ENCODE data around the gene TTYH1. TPM values are rescaled to one million over a fixed set of nuclear protein-coding genes. Genes with fewer than 3 reads are reported as not detected.

The TTYH1 gene
- total RNA-seq, 2 donors from 2014 or later = 1.0 to 2.0 TPM

- H3K9ac ChIP-seq (ENCODE audit: extremely low read depth, low read length, poor library complexity, severe bottlenecking) = no peak overlapping the region
- no peaks in the 10 kb centered on the region for H3K4me1 ChIP-seq (ENCODE audit: control insufficient read depth, insufficient read depth, low read length)
- no peak overlapping the region for H3K27ac Mint-ChIP-seq
- no peaks in the 10 kb centered on the region for H3K36me3 Mint-ChIP-seq (ENCODE audit: low read depth)
- peak overlapping the region; percentile 34 for H3K4me3 Mint-ChIP-seq
- peaks cover 19% of the 10 kb centered on the region for H3K27me3 ChIP-seq (ENCODE audit: control insufficient read depth, insufficient read depth, low read length, poor library complexity, severe bottlenecking)
- H3K4me3 ChIP-seq (ENCODE audit: low read length) = no peak overlapping the region
- no peaks in the 10 kb centered on the region for H3K36me3 ChIP-seq (ENCODE audit: control insufficient read depth, insufficient read depth, low read length)
- peaks cover 82% of the 10 kb centered on the region for H3K27me3 Mint-ChIP-seq (ENCODE audit: insufficient read depth)
- no peak overlapping the region for H3K27ac ChIP-seq (ENCODE audit: low read depth, low read length)
- peak; percentile 71 for DNase-seq
- no peaks in the 10 kb centered on the region for H3K9me3 Mint-ChIP-seq
- TF ChIP-seq, protein P1, sequence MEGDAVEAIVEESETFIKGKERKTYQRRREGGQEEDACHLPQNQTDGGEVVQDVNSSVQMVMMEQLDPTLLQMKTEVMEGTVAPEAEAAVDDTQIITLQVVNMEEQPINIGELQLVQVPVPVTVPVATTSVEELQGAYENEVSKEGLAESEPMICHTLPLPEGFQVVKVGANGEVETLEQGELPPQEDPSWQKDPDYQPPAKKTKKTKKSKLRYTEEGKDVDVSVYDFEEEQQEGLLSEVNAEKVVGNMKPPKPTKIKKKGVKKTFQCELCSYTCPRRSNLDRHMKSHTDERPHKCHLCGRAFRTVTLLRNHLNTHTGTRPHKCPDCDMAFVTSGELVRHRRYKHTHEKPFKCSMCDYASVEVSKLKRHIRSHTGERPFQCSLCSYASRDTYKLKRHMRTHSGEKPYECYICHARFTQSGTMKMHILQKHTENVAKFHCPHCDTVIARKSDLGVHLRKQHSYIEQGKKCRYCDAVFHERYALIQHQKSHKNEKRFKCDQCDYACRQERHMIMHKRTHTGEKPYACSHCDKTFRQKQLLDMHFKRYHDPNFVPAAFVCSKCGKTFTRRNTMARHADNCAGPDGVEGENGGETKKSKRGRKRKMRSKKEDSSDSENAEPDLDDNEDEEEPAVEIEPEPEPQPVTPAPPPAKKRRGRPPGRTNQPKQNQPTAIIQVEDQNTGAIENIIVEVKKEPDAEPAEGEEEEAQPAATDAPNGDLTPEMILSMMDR (conservative IDR thresholded peaks at IDR 0.05) = peak; percentile 42
- no peaks in the 10 kb centered on the region for H3K9me3 ChIP-seq (ENCODE audit: control insufficient read depth, low read length)
- peaks cover 4% of the 10 kb centered on the region for H3K4me1 Mint-ChIP-seq
- WGBS, 2 experiments (ENCODE audit: insufficient coverage in 1 of 2, insufficient read length in 1 of 2) = 78 to 85% methylated on average over 5 to 13 of the region's 13 CpGs
Observed at GRCh38 chr19:54429545-54430227, 14.4 kb downstream of the TTYH1 start.

DNA sequence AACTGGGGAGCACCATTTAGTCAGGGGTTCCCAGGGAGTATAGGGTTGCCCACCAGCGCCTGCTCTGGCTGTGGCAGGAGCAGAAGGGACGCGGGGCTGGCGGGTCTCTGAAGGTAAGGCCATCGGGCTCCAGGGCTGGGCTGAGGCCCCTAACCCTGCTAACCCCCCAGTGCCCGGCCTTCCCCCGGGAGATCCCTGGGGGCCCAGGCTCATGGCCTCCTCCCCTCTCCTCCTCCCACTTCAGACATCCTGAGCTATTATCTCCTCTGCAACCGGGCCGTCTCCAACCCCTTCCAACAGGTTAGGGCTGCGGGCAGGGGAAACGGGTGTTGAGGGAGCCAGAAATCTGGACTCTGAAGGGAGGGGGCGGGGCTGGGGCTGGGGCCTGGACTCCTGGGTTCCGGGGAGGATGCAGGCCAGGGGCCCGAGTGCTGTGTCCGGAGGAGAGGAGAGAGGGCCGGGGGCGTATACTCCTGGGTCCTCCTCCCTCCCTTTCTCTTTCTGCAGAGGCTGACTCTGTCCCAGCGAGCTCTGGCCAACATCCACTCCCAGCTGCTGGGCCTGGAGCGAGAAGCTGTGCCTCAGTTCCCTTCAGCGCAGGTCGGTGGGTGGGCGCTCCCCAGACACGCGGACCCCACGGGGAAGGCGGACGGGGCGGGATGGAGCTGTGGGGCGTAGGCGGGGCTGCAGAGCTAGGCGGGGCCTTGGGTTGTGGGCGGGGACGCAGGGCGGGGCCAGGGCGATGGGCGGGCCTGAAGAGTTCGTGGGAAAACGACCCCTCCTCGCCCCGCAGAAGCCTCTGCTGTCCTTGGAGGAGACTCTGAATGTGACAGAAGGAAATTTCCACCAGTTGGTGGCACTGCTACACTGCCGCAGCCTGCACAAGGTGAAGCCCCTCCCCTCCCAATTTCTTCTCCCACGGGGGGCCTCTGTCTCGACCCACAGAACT lies 15.3 kb downstream of the TTYH1 start:
- Histone ChIP-seq H3K4me3 (ENCODE audit: low read length) (no peak overlapping the region), H3K27ac (ENCODE audit: low read depth, low read length) (no peak overlapping the region), H3K9me3 (ENCODE audit: control insufficient read depth, low read length) (no peaks in the 10 kb centered on the region), H3K4me1 (ENCODE audit: control insufficient read depth, insufficient read depth, low read length) (no peaks in the 10 kb centered on the region), H3K27me3 (ENCODE audit: control insufficient read depth, insufficient read depth, low read length, poor library complexity, severe bottlenecking) (peaks cover 11% of the 10 kb centered on the region), H3K9ac (ENCODE audit: extremely low read depth, low read length, poor library complexity, severe bottlenecking) (no peak overlapping the region), H3K36me3 (ENCODE audit: control insufficient read depth, insufficient read depth, low read length) (no peaks in the 10 kb centered on the region)
- 13 to 15% methylated on average over 28 to 41 of the region's 43 CpGs for WGBS, 2 experiments (ENCODE audit: insufficient coverage in 1 of 2, insufficient read length in 1 of 2)
- Mint-ChIP-seq H3K4me3 (peak overlapping the region; percentile 34), H3K27me3 (ENCODE audit: insufficient read depth) (peaks cover 77% of the 10 kb centered on the region), H3K36me3 (ENCODE audit: low read depth) (peaks cover 2% of the 10 kb centered on the region), H3K4me1 (peaks cover 4% of the 10 kb centered on the region), H3K9me3 (no peaks in the 10 kb centered on the region), H3K27ac (no peak overlapping the region)
- DNase-seq = peak; percentile 95
- TF ChIP-seq, protein P1 (conservative IDR thresholded peaks at IDR 0.05) = peak; percentile 65

DNA sequence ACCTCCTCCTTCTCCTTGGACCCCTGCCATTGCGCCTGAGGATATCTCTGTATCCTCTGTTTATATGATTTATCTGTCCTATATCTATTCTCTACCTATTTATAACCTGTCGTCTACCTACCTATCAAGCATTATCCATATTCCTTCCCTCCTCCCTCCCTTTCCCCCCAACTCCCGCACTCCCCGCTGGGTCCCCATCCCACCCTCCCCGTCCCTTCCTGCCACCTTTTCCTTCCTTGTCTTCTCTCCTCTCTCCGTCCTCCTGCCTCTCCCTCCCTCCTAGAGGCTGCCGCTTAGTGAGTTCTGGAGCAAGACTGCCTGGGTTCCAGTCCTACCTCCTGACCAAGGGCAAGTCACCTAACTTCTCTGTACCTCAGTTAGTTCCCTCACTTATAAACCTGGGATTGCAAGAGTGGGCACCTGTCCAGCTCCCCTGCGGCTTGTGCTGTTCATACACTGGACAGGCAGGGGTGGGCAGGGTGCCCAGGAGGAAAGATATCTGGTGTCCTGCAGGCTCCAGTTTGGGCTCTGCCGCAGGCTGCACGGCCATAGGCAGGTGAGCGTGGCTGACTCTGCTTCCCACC lies 16.1 kb downstream of the TTYH1 start:
- no peak overlapping the region for H3K9ac ChIP-seq (ENCODE audit: extremely low read depth, low read length, poor library complexity, severe bottlenecking)
- TF ChIP-seq, protein P1 (conservative IDR thresholded peaks at IDR 0.05) = no peak
- Mint-ChIP-seq H3K27ac (no peak overlapping the region), H3K4me1 (peaks cover 7% of the 10 kb centered on the region), H3K27me3 (ENCODE audit: insufficient read depth) (peaks cover 69% of the 10 kb centered on the region), H3K36me3 (ENCODE audit: low read depth) (peaks cover 2% of the 10 kb centered on the region), H3K9me3 (no peaks in the 10 kb centered on the region), H3K4me3 (no peak overlapping the region)
- peaks cover 6% of the 10 kb centered on the region for H3K27me3 ChIP-seq (ENCODE audit: control insufficient read depth, insufficient read depth, low read length, poor library complexity, severe bottlenecking)
- no peak overlapping the region for H3K4me3 ChIP-seq (ENCODE audit: low read length)
- H3K4me1 ChIP-seq (ENCODE audit: control insufficient read depth, insufficient read depth, low read length) = peaks cover 2% of the 10 kb centered on the region
- no peak for DNase-seq
- H3K9me3 ChIP-seq (ENCODE audit: control insufficient read depth, low read length) = no peaks in the 10 kb centered on the region
- no peaks in the 10 kb centered on the region for H3K36me3 ChIP-seq (ENCODE audit: control insufficient read depth, insufficient read depth, low read length)
- 81 to 93% methylated on average over 5 to 11 of the region's 11 CpGs for WGBS, 2 experiments (ENCODE audit: insufficient coverage in 1 of 2, insufficient read length in 1 of 2)
- H3K27ac ChIP-seq (ENCODE audit: low read depth, low read length) = no peak overlapping the region
